Measurements from ENCODE around the gene GOLIM4. TPM values are rescaled to one million over a fixed set of nuclear protein-coding genes. Genes with fewer than 3 reads are reported as not detected.

The GOLIM4 gene
- total RNA-seq, 4 donors from 2014 or later: 9.1 to 29.6 (median 13.8) TPM

- peaks cover 0 to 7% (median 0%) of the 10 kb centered on the region in 3 donors for H3K4me1 ChIP-seq
- DNase-seq: no peak
- peaks cover 0 to 8% (median 0%) of the 10 kb centered on the region in 3 donors for H3K9me3 ChIP-seq
- peaks cover 0 to 3% (median 0%) of the 10 kb centered on the region in 4 donors for H3K27me3 ChIP-seq
- no peak for TF ChIP-seq CTCF (IDR thresholded peaks at IDR 0.05)
- no peak for TF ChIP-seq POLR2A (IDR thresholded peaks at IDR 0.05)
- H3K36me3 ChIP-seq: no peaks in the 10 kb centered on the region
- 14 to 50% methylated on average over 1 of the region's 1 CpG for WGBS, 2 donors
- no peak overlapping the region for H3K27ac ChIP-seq
- intact Hi-C loops (cut with DNase I): no loop called here
- H3K4me3 ChIP-seq: no peak overlapping the region
Observed at GRCh38 chr3:168002786-168003368, 92.8 kb downstream of the GOLIM4 start.

DNA sequence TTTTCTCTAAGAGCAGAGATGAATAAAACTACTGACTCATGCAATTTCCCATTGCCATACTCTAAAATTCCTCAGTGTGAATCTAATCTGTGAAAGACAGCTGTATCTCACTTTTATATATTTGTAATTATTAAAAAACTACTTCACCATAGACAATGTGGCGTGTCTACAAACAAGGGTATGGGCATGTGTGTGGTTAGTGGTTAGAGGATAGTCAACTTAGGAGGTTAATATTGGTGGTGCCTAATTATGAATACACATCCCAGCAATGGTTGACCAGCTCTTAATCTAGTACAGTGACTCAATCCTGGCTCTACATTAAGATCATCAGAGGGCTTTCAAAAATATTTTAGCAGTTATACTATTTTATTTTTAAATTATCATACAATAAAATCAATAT, 94.5 kb downstream of the GOLIM4 start:
- intact Hi-C loops (cut with DNase I): no loop called here
- H3K9me3 ChIP-seq: peaks cover 0 to 8% (median 0%) of the 10 kb centered on the region in 3 donors
- no peak for DNase-seq
- H3K27me3 ChIP-seq: peaks cover 0 to 3% (median 0%) of the 10 kb centered on the region in 4 donors
- no peak overlapping the region for H3K4me3 ChIP-seq
- peaks cover 0 to 7% (median 0%) of the 10 kb centered on the region in 3 donors for H3K4me1 ChIP-seq
- WGBS, 2 donors: 76 to 92% methylated on average over 1 of the region's 1 CpG
- H3K36me3 ChIP-seq: no peaks in the 10 kb centered on the region
- TF ChIP-seq CTCF (IDR thresholded peaks at IDR 0.05) (no peak), POLR2A (IDR thresholded peaks at IDR 0.05) (no peak)
- H3K27ac ChIP-seq: no peak overlapping the region

- Histone ChIP-seq H3K9me3 (peaks cover 0 to 7% (median 0%) of the 10 kb centered on the region in 3 donors), H3K36me3 (no peaks in the 10 kb centered on the region), H3K4me3 (no peak overlapping the region), H3K27ac (no peak overlapping the region), H3K4me1 (peaks cover 0 to 7% (median 0%) of the 10 kb centered on the region in 3 donors), H3K27me3 (peaks cover 0 to 3% (median 0%) of the 10 kb centered on the region in 4 donors)
- TF ChIP-seq CTCF (IDR thresholded peaks at IDR 0.05) (no peak), POLR2A (IDR thresholded peaks at IDR 0.05) (no peak)
- 83 to 84% methylated on average over 5 of the region's 5 CpGs for WGBS, 2 donors
- no peak for DNase-seq
- intact Hi-C loops (cut with DNase I): no loop called here
Observed at GRCh38 chr3:167998253-167998652, 97.5 kb downstream of the GOLIM4 start.

- no peaks in the 10 kb centered on the region for H3K36me3 ChIP-seq
- 65 to 79% methylated on average over 4 of the region's 4 CpGs for WGBS, 2 donors
- TF ChIP-seq CTCF (IDR thresholded peaks at IDR 0.05) (no peak), POLR2A (IDR thresholded peaks at IDR 0.05) (no peak)
- H3K9me3 ChIP-seq: no peaks in the 10 kb centered on the region
- H3K27ac ChIP-seq: no peak overlapping the region
- intact Hi-C loops (cut with DNase I): no loop called here
- peaks cover 0 to 3% (median 0%) of the 10 kb centered on the region in 4 donors for H3K27me3 ChIP-seq
- H3K4me1 ChIP-seq: no peaks in the 10 kb centered on the region
- no peak for DNase-seq
- no peak overlapping the region for H3K4me3 ChIP-seq
Observed at GRCh38 chr3:167996514-167996913, 99.2 kb downstream of the GOLIM4 start.

- no peak overlapping the region for H3K27ac ChIP-seq
- no peak overlapping the region for H3K4me3 ChIP-seq
- 71 to 100% methylated on average over 1 of the region's 1 CpG for WGBS, 2 donors
- no peaks in the 10 kb centered on the region for H3K9me3 ChIP-seq
- intact Hi-C loops (cut with DNase I): no loop called here
- DNase-seq: no peak
- no peak for TF ChIP-seq CTCF (IDR thresholded peaks at IDR 0.05)
- no peak for TF ChIP-seq POLR2A (IDR thresholded peaks at IDR 0.05)
- H3K36me3 ChIP-seq: no peaks in the 10 kb centered on the region
- H3K27me3 ChIP-seq: no peaks in the 10 kb centered on the region
- H3K4me1 ChIP-seq: no peaks in the 10 kb centered on the region
Observed at GRCh38 chr3:167992381-167992780, 103.3 kb downstream of the GOLIM4 start.

Data from esophagus squamous epithelium (tissue), 5 donors.